Fibroblast of lung (primary cell): Measurements from ENCODE around the gene SRRM2.

Experiments
- CTCF ChIP-seq, 2 donors: IDR thresholded peaks in 1 of 2; conservative IDR thresholded peaks in 1 of 2; 1 replicate in 1 of 2; 2 replicates in 1 of 2; pipeline ENCODE4 v1.5.1; 2011 to 2012; ENCODE audit warnings: low read length in 2 of 2, control low read depth in 1 of 2, inconsistent platforms in 1 of 2, low read depth in 1 of 2, mild to moderate bottlenecking in 1 of 2
- EZH2 ChIP-seq: IDR thresholded peaks from 2 replicates; pipeline ENCODE4 v1.5.1; 2012; ENCODE audit warnings: low read length, control low read depth, mild to moderate bottlenecking; ENCODE audit errors: missing control alignments

GRCh38 chr16:2712546-2712945 is 39.9 kb upstream of the SRRM2 start:
- TF ChIP-seq CTCF (conservative IDR thresholded peaks at IDR 0.05 in 1 of 2, IDR thresholded peaks at IDR 0.05 in 1 of 2; ENCODE audit: low read depth in 1 of 2, low read length in 2 of 2): no peak
- no peak for TF ChIP-seq EZH2
